Measurements from ENCODE around the gene FRAT1.
A peak's percentile ranks its signal among the peaks of the same experiment; 100 is the strongest.

FRAT1 gene

DNA sequence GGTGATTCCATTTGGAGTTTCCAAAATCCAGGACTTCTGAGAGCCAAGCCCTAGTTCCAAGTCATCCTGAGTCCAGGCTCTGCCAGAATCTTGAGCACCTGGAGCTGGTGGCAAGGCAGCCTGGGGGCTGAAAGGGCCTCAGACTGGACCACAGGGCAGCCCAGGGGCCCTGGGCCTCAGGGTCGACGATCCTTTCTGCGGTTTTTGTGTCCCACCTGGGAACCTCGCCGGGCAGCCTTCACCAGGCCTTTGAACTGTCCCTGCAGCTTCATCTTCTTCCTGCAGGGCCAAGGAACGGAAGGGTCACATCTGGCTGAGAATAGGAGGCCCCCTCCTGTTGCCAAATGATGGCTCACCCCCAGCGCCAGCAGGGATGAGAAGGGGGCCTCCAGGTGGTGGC is 37.8 kb downstream of the FRAT1 start:
- no peak overlapping the region for H3K27ac ChIP-seq (ENCODE audit: extremely low read depth, low read depth, low read length)
- POLR2A ChIA-PET, result interaction anchor here (0.8 kb wide), 1 partner anchor 380 kb away, joined by 3 read pairs; the partner anchor contains the start of gene ZFYVE27
- CTCF ChIA-PET, result no interaction called here

GRCh38 chr10:97358349-97358748 is 39.3 kb downstream of the FRAT1 start:
- H3K9me3 ChIP-seq (ENCODE audit: control insufficient read depth, insufficient read depth, low read depth, low read length), result no peaks in the 10 kb centered on the region
- no peak overlapping the region for H3K4me3 ChIP-seq (ENCODE audit: low read depth, low read length)
- ChIA-PET CTCF (interaction anchor here (1.4 kb wide), 1 partner anchor 8 kb away, joined by 3 read pairs; no protein-coding TSS in a partner anchor), POLR2A (no interaction called here)
- TF ChIP-seq ZNF837 (tag by site-specific recombination; IDR thresholded peaks at IDR 0.05), result no peak
- TF ChIP-seq ZNF645 (tag by site-specific recombination; IDR thresholded peaks at IDR 0.05), result no peak
- TF ChIP-seq SP7 (tag by site-specific recombination; IDR thresholded peaks at IDR 0.05), result no peak
- no peak for TF ChIP-seq ZNF76 (tag by site-specific recombination; IDR thresholded peaks at IDR 0.05; ENCODE audit: borderline replicate concordance, low read depth)
- no peak for TF ChIP-seq SCRT1 (tag by site-specific recombination; IDR thresholded peaks at IDR 0.05; ENCODE audit: borderline replicate concordance)
- no peak for TF ChIP-seq ZBTB20 (tag by site-specific recombination; IDR thresholded peaks at IDR 0.05)
- TF ChIP-seq ZNF830 (tag by site-specific recombination; IDR thresholded peaks at IDR 0.05; ENCODE audit: low read depth), result no peak
- TF ChIP-seq ZBTB10 (tag by site-specific recombination; IDR thresholded peaks at IDR 0.05), result no peak
- TF ChIP-seq ZNF174 (tag by site-specific recombination; IDR thresholded peaks at IDR 0.05), result no peak
- no peak for TF ChIP-seq SALL2 (tag by site-specific recombination; IDR thresholded peaks at IDR 0.05; ENCODE audit: borderline replicate concordance)
- peaks cover 6 to 60% of the 10 kb centered on the region in 2 experiments; a peak in 2 of 3 replicates for H3K36me3 ChIP-seq (ENCODE audit: control insufficient read depth in 2 of 2, insufficient read depth in 1 of 2, low read length in 2 of 2)
- no peak overlapping the region for H3K27ac ChIP-seq (ENCODE audit: extremely low read depth, low read depth, low read length)
- no peaks in the 10 kb centered on the region for H3K4me1 ChIP-seq (ENCODE audit: control insufficient read depth, insufficient read depth, low read length)

More for the DNA sequence above, 37.8 kb downstream of the FRAT1 start:
- TF ChIP-seq PRDM10 (tag by site-specific recombination; IDR thresholded peaks at IDR 0.05), result 0 out of 2 replicates have a peak, but pooled peaks have one; percentile 18
- no peak for TF ChIP-seq EGR2 (tag by site-specific recombination; IDR thresholded peaks at IDR 0.05; ENCODE audit: low read depth)
- TF ChIP-seq ZNF768 (tag by site-specific recombination; IDR thresholded peaks at IDR 0.05), result no peak
- TF ChIP-seq ZFP37 (tag by site-specific recombination; IDR thresholded peaks at IDR 0.05), result no peak
- no peak for TF ChIP-seq ZNF513 (tag by site-specific recombination; IDR thresholded peaks at IDR 0.05)
- no peak for TF ChIP-seq ZNF670 (tag by site-specific recombination; IDR thresholded peaks at IDR 0.05; ENCODE audit: low read depth)
- no peak for TF ChIP-seq ZNF791 (tag by site-specific recombination; IDR thresholded peaks at IDR 0.05)
- Histone ChIP-seq H3K4me3 (ENCODE audit: low read depth, low read length) (no peak overlapping the region), H3K4me1 (ENCODE audit: control insufficient read depth, insufficient read depth, low read length) (no peaks in the 10 kb centered on the region), H3K36me3 (ENCODE audit: control insufficient read depth in 2 of 2, insufficient read depth in 1 of 2, low read length in 2 of 2) (peaks cover 6 to 48% of the 10 kb centered on the region in 2 experiments; a peak in 2 of 3 replicates), H3K9me3 (ENCODE audit: control insufficient read depth, insufficient read depth, low read depth, low read length) (no peaks in the 10 kb centered on the region)
